ENCODE data around the gene CTAGE9.

DNA sequence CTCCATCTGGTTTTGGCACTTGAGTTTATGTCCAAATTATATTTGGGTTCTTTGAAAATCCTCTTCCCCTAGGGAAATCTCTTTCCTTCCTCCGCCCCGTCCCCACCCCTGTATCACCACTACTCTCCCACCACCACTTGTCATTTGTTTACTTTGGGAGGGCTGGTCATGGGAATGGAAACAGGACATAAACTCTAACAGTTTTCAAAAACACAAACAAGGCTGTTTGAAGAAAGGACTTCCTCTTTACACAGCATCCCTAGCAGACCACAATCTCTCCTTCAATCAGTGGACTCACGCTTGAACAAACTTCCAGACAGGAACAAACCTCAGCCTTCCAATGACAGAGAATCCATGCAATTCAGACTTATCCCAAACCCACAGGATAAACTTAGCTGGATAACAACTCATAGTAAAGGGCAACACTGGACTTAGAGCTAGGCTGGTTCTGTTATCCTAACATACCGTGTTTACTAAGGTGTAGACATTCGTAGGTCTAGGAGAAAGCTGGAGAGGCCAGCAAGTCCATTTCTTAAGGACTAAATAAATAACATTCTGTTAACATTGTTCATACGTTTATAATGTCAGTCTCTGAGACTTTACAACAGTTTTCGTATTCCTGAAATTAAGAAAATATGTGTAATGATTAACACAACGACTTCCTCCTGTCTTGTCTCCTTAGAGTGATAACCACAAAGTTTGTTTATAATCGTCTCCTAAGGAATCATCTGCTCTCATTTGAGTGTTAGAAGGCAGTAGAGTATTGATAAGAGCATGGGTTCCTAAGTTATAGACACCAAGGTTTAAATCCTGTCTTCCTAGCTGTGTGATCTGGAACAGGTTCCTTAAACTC is 44.1 kb upstream of the CTAGE9 start:
- TF ChIP-seq, protein P1, sequence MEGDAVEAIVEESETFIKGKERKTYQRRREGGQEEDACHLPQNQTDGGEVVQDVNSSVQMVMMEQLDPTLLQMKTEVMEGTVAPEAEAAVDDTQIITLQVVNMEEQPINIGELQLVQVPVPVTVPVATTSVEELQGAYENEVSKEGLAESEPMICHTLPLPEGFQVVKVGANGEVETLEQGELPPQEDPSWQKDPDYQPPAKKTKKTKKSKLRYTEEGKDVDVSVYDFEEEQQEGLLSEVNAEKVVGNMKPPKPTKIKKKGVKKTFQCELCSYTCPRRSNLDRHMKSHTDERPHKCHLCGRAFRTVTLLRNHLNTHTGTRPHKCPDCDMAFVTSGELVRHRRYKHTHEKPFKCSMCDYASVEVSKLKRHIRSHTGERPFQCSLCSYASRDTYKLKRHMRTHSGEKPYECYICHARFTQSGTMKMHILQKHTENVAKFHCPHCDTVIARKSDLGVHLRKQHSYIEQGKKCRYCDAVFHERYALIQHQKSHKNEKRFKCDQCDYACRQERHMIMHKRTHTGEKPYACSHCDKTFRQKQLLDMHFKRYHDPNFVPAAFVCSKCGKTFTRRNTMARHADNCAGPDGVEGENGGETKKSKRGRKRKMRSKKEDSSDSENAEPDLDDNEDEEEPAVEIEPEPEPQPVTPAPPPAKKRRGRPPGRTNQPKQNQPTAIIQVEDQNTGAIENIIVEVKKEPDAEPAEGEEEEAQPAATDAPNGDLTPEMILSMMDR (IDR thresholded peaks at IDR 0.05), result no peak
- no peak for TF ChIP-seq POLR2A (IDR thresholded peaks at IDR 0.05)

Data from testis (tissue), 2 donors.